Heart left ventricle (tissue), 16 donors: Measurements from ENCODE around the gene IGFL2. TPM values are rescaled to one million over a fixed set of nuclear protein-coding genes. Genes with fewer than 3 reads are reported as not detected.

ENCODE experiments used
- ATAC-seq, 4 donors: fragments of 200-7000 bp; cut with Tn5 transposase; one replicate each; pipeline ENCODE4 v1.9.1; 2020 to 2022; ENCODE audit warnings: moderate library complexity in 4 of 4, mild to moderate bottlenecking in 3 of 4, moderate number of reproducible peaks in 1 of 4
- DNase-seq, 5 donors: peaks; one replicate each; pipeline ENCODE4 v3.0.0-alpha.2; 2020
- H3K27ac ChIP-seq, 12 donors: fragments of 200-600 bp; sonication (generic) in 4 of 12; one replicate each; pipeline versions ENCODE4 v1.5.0 to v1.8.0; 2016 to 2022; ENCODE audit warnings: mild to moderate bottlenecking in 2 of 12
- H3K27me3 ChIP-seq, 9 donors: fragments of 200-600 bp; sonication (generic) in 2 of 9; one replicate each; pipeline versions ENCODE4 v1.5.1 to v1.8.0; 2016 to 2022; ENCODE audit warnings: mild to moderate bottlenecking in 3 of 9
- H3K36me3 ChIP-seq, 9 donors: fragments of 200-600 bp; sonication (generic) in 2 of 9; one replicate each; pipeline versions ENCODE4 v1.5.0 to v1.8.0; 2018 to 2022; ENCODE audit warnings: mild to moderate bottlenecking in 2 of 9
- H3K4me1 ChIP-seq, 12 donors: fragments of 200-600 bp; sonication (generic) in 4 of 12; one replicate each; pipeline versions ENCODE4 v1.5.0 to v1.8.0; 2016 to 2022; ENCODE audit warnings: mild to moderate bottlenecking in 3 of 12
- H3K4me3 ChIP-seq, 12 donors: fragments of 200-600 bp; sonication (generic) in 4 of 12; one replicate each; pipeline versions ENCODE4 v1.5.0 to v1.8.0; 2017 to 2022; ENCODE audit warnings: mild to moderate bottlenecking in 9 of 12, moderate library complexity in 4 of 12
- H3K9me3 ChIP-seq, 12 donors: fragments of 200-600 bp; sonication (generic) in 4 of 12; one replicate each; pipeline versions ENCODE4 v1.5.0 to v1.8.0; 2016 to 2022; ENCODE audit warnings: mild to moderate bottlenecking in 1 of 12
- CTCF ChIP-seq, 12 donors: fragments of 200-600 bp; sonication (generic) in 4 of 12; IDR thresholded peaks; one replicate each; pipeline versions ENCODE4 v1.5.0 to v1.8.0; 2018 to 2022; ENCODE audit warnings: antibody characterized with exemption in 12 of 12, mild to moderate bottlenecking in 5 of 12
- POLR2A ChIP-seq, 2 donors: fragments of 450-650 bp; IDR thresholded peaks; one replicate each; pipeline ENCODE4 v1.6.1; 2017; ENCODE audit warnings: antibody characterized with exemption in 2 of 2, mild to moderate bottlenecking in 2 of 2, moderate library complexity in 2 of 2
- WGBS, 4 donors: extraction: QIAGEN DNeasy Blood & Tissue Kit in 2 of 4; methylation state at CpG; one replicate each; pipeline versions ENCODE4 v1.1.5 to v1.1.7; 2013 to 2018; 5-methylcytosine and 5-hydroxymethylcytosine counted together
- intact Hi-C, 10 donors: fragments of 100-400 bp; cut with DNase I; formaldehyde crosslinking; loops; one replicate each; pipeline versions ENCODE4 v1.11.1 to v1.14.2; 2022
- polyA plus RNA-seq, 2 donors: library from polyadenylated mRNA; stranded (reverse); fragments of 200-250 nt; gene quantifications; one replicate each; pipeline ENCODE4 v1.2.3, GENCODE V29; 2013
- total RNA-seq, 9 donors: library from RNA; depleted of rRNA in 2 of 9; stranded (reverse); fragments of >200 nt in 2 of 9; fragmentation: NEBNext Ultra II Directional in 3 of 9; extraction: Animal tissue kit (Norgen Biotek cat#: 25700) in 3 of 9; gene quantifications; one replicate each; pipeline versions ENCODE4 v1.1.0 to v1.2.4, GENCODE V29; 2016 to 2023
- donor health status: ischemic (EF 13 %, LVEDD 7.1; RV severe dilation, severe dysfunction).
- donor health status: healthy with polysubstance abuse.
- donor health status: DM: no; HTN: yes; CAD: no.
- donor health status: DM: no; HTN: no; CAD: no.
- donor health status: ischemic (EF 25% LVEDD 6.9; RV normal size, moderate dysfunction).
- donor health status: ischemic (EF 25% LVEDD 5.7; RV mildly dilated, moderate dysfunction).
- donor health status: healthy.
- donor health status: DM: yes; HTN: yes; CAD: no.
- donor health status: ischemic (EF 35%, LVEDD 5.7; RV mildly dilated, moderate dysfunction).
- donor health status: nonischemic (EF 11% LVEDD 7.7; RV severe dilation, severe dysfunction).
- donor health status: DM: yes; HTN: yes; CAD: no.
- donor health status: PGD.
- donor health status: ischemic (EF 29% LVEDD 5.4; RV normal size, mild dysfunction).
- donor health status: nonischemic (EF 23%, LVEDD 6.1; RV moderate dilation, normal function).

The IGFL2 gene
- total and polyA plus RNA-seq, 11 donors: 1.4 TPM; not detected in 10

GRCh38 chr19:46186101-46186716 lies 38.2 kb downstream of the IGFL2 start:
- 50 to 65% (median 54%) methylated on average over 19 to 20 of the region's 20 CpGs for WGBS, 4 donors
- H3K27ac ChIP-seq: no peak overlapping the region
- H3K9me3 ChIP-seq: no peaks in the 10 kb centered on the region
- peaks cover 0 to 47% (median 13%) of the 10 kb centered on the region in 9 donors for H3K27me3 ChIP-seq
- no peaks in the 10 kb centered on the region for H3K36me3 ChIP-seq
- ATAC-seq (no peak), DNase-seq (no peak)
- intact Hi-C loops: loop anchor here in 6 of 10 donors (5.0 kb wide), 3 partner anchors 104 to 159 kb away; no protein-coding TSS in a partner anchor
- H3K4me1 ChIP-seq: no peaks in the 10 kb centered on the region
- H3K4me3 ChIP-seq: no peak overlapping the region
- TF ChIP-seq POLR2A (IDR thresholded peaks at IDR 0.05): no peak
- TF ChIP-seq CTCF (IDR thresholded peaks at IDR 0.05): no peak

GRCh38 chr19:46186717-46187101 lies 38.7 kb downstream of the IGFL2 start:
- no peak overlapping the region for H3K27ac ChIP-seq
- no peak overlapping the region for H3K4me3 ChIP-seq
- ATAC-seq (no peak), DNase-seq (no peak)
- H3K4me1 ChIP-seq: no peaks in the 10 kb centered on the region
- H3K36me3 ChIP-seq: no peaks in the 10 kb centered on the region
- 11 to 30% (median 15%) methylated on average over 5 of the region's 5 CpGs for WGBS, 4 donors
- no peaks in the 10 kb centered on the region for H3K9me3 ChIP-seq
- no peak for TF ChIP-seq CTCF (IDR thresholded peaks at IDR 0.05)
- no peak for TF ChIP-seq POLR2A (IDR thresholded peaks at IDR 0.05)
- H3K27me3 ChIP-seq: peaks cover 0 to 48% (median 13%) of the 10 kb centered on the region in 9 donors
- intact Hi-C loops: loop anchor here in 6 of 10 donors (5.0 kb wide), 3 partner anchors 104 to 159 kb away; no protein-coding TSS in a partner anchor

- intact Hi-C loops: loop anchor here (1.0 to 5.0 kb wide), 7 partner anchors 107 to 163 kb away; no protein-coding TSS in a partner anchor
Observed at GRCh38 chr19:46189971-46190888, 42.2 kb downstream of the IGFL2 start.

More at GRCh38 chr19:46189971-46190888, 42.2 kb downstream of the IGFL2 start:
- H3K4me3 ChIP-seq: no peak overlapping the region
- H3K27me3 ChIP-seq: peaks cover 0 to 64% (median 13%) of the 10 kb centered on the region in 9 donors
- DNase-seq (no peak), ATAC-seq (no peak)
- TF ChIP-seq POLR2A (IDR thresholded peaks at IDR 0.05) (no peak), CTCF (IDR thresholded peaks at IDR 0.05) (no peak)
- no peak overlapping the region for H3K27ac ChIP-seq
- no peaks in the 10 kb centered on the region for H3K36me3 ChIP-seq
- 60 to 76% (median 64%) methylated on average over 8 of the region's 8 CpGs for WGBS, 4 donors
- peaks cover 0 to 18% (median 0%) of the 10 kb centered on the region in 12 donors for H3K4me1 ChIP-seq
- H3K9me3 ChIP-seq: no peaks in the 10 kb centered on the region
